ENCODE results near the gene NT5C. TPM values are rescaled to one million over a fixed set of nuclear protein-coding genes. Genes with fewer than 3 reads are reported as not detected.

NT5C gene
- total RNA-seq, 4 donors from 2014 or later, result 74.5 to 121 (median 99.6) TPM

DNA sequence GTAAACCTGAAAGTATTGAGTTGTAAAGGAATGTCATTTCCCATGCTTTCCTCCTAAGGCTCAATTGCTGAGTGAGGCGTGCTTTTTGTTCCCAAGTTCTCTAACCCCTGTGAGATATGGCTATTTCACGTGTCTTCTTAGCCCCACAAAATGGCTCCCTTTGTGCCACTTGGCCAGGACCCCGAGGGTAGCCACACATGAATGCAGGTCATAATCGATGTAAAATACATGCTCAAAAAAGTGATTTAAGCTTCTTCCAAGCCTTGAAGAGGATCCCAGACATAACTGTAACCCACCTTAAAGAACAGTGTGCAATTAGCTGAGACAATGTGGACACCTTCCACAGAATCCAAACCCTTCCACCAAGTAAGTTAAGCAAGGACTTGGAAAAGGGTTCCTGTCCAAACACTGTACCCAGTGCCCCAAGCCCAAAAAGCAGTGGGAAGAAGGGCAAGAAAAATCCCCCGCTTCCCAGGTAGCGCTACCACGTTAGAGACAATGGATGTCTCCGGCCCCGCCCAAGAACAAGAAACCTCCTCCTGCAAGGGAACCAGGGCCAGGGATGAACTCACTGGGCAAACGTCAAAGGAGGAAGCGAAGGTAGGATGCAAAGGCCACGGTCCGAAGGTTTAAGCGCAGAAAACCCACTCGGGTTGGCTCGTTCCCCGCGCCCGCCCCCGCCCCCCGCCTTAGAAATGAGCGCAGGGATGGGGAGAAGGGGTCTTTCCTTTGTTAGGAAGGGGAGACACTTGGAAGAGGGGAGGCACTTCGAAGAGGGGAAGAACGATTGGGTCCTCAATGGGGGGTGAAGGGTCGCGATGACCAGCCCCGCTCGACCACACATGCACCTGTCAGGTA, 21.6 kb upstream of the NT5C start:
- Histone ChIP-seq H3K36me3 (peaks cover 0 to 3% of the 10 kb centered on the region in 2 donors), H3K4me3 (peak overlapping the region; percentile 41 to 93), H3K9me3 (no peaks in the 10 kb centered on the region), H3K27me3 (no peaks in the 10 kb centered on the region), H3K4me1 (peaks cover 0 to 22% (median 6%) of the 10 kb centered on the region in 3 donors), H3K27ac (peak overlapping the region in 1 of 4 donors; percentile 82)
- no peak for ATAC-seq
- 14 to 23% methylated on average over 7 to 8 of the region's 28 CpGs for WGBS, 2 donors (ENCODE audit: low coverage in 1 of 2)
- TF ChIP-seq, protein P1, sequence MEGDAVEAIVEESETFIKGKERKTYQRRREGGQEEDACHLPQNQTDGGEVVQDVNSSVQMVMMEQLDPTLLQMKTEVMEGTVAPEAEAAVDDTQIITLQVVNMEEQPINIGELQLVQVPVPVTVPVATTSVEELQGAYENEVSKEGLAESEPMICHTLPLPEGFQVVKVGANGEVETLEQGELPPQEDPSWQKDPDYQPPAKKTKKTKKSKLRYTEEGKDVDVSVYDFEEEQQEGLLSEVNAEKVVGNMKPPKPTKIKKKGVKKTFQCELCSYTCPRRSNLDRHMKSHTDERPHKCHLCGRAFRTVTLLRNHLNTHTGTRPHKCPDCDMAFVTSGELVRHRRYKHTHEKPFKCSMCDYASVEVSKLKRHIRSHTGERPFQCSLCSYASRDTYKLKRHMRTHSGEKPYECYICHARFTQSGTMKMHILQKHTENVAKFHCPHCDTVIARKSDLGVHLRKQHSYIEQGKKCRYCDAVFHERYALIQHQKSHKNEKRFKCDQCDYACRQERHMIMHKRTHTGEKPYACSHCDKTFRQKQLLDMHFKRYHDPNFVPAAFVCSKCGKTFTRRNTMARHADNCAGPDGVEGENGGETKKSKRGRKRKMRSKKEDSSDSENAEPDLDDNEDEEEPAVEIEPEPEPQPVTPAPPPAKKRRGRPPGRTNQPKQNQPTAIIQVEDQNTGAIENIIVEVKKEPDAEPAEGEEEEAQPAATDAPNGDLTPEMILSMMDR (IDR thresholded peaks at IDR 0.05), result no peak
- no peak for TF ChIP-seq EP300 (IDR thresholded peaks at IDR 0.05)
- no peak for TF ChIP-seq POLR2AphosphoS5 (IDR thresholded peaks at IDR 0.05)
- no peak for TF ChIP-seq POLR2A (IDR thresholded peaks at IDR 0.05)

GRCh38 chr17:75152523-75152921, 21.0 kb upstream of the NT5C start:
- H3K27ac ChIP-seq, result no peak overlapping the region
- WGBS, 2 donors (ENCODE audit: low coverage in 1 of 2), result 89 to 96% methylated on average over 6 of the region's 6 CpGs
- H3K4me3 ChIP-seq, result no peak overlapping the region
- TF ChIP-seq POLR2A (IDR thresholded peaks at IDR 0.05), result no peak
- TF ChIP-seq, protein P1 (IDR thresholded peaks at IDR 0.05), result no peak
- TF ChIP-seq EP300 (IDR thresholded peaks at IDR 0.05), result no peak
- no peak for TF ChIP-seq POLR2AphosphoS5 (IDR thresholded peaks at IDR 0.05)
- peaks cover 0 to 22% (median 6%) of the 10 kb centered on the region in 3 donors for H3K4me1 ChIP-seq
- H3K9me3 ChIP-seq, result no peaks in the 10 kb centered on the region
- no peak for ATAC-seq
- peaks cover 0 to 9% of the 10 kb centered on the region in 2 donors for H3K36me3 ChIP-seq
- no peaks in the 10 kb centered on the region for H3K27me3 ChIP-seq

DNA sequence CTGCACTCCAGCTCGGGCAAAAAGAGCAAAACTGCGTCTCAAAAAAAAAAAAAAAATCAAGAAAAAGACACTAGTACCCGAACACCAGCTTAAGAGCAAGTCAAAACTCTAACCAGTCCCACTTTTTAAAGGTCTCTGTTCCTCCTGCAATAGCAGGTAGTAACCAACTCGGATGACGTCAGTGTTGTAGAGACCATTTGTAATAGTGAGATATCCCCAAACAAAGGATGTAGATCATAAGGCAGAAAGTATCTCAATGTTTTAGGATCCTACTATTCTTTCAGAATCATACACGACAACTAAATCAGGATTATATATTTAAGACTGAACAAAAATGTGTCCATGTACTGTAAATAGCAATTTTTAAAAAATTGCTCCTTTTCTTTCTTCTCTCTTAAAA, 20.4 kb upstream of the NT5C start:
- H3K9me3 ChIP-seq, result no peaks in the 10 kb centered on the region
- H3K27ac ChIP-seq, result no peak overlapping the region
- no peak overlapping the region for H3K4me3 ChIP-seq
- H3K27me3 ChIP-seq, result no peaks in the 10 kb centered on the region
- ATAC-seq, result no peak
- TF ChIP-seq EP300 (IDR thresholded peaks at IDR 0.05) (no peak), POLR2AphosphoS5 (IDR thresholded peaks at IDR 0.05) (no peak), POLR2A (IDR thresholded peaks at IDR 0.05) (no peak)
- TF ChIP-seq, protein P1 (IDR thresholded peaks at IDR 0.05), result no peak
- peaks cover 0 to 22% (median 6%) of the 10 kb centered on the region in 3 donors for H3K4me1 ChIP-seq
- WGBS, 2 donors (ENCODE audit: low coverage in 1 of 2), result 92 to 96% methylated on average over 6 of the region's 6 CpGs
- peaks cover 0 to 15% of the 10 kb centered on the region in 2 donors for H3K36me3 ChIP-seq

- WGBS, 2 donors (ENCODE audit: low coverage in 1 of 2), result 83 to 87% methylated on average over 3 to 6 of the region's 6 CpGs
- H3K27ac ChIP-seq, result no peak overlapping the region
- H3K36me3 ChIP-seq, result peaks cover 0 to 39% of the 10 kb centered on the region in 2 donors
- no peak overlapping the region for H3K4me3 ChIP-seq
- no peak for ATAC-seq
- no peaks in the 10 kb centered on the region for H3K27me3 ChIP-seq
- H3K4me1 ChIP-seq, result peaks cover 0 to 5% (median under 1%) of the 10 kb centered on the region in 3 donors
- no peaks in the 10 kb centered on the region for H3K9me3 ChIP-seq
- TF ChIP-seq, protein P1 (IDR thresholded peaks at IDR 0.05), result no peak
- TF ChIP-seq POLR2AphosphoS5 (IDR thresholded peaks at IDR 0.05), result no peak
- no peak for TF ChIP-seq EP300 (IDR thresholded peaks at IDR 0.05)
- TF ChIP-seq POLR2A (IDR thresholded peaks at IDR 0.05), result no peak
Measured at GRCh38 chr17:75147878-75148546, 16.5 kb upstream of the NT5C start.

Measured in gastroesophageal sphincter (tissue), 4 donors.